Neural progenitor cell (in vitro differentiated cells): ENCODE data around the gene GULP1. TPM values are rescaled to one million over a fixed set of nuclear protein-coding genes. Genes with fewer than 3 reads are reported as not detected.
A peak's percentile ranks its signal among the peaks of the same experiment; 100 is the strongest.

Experiments used
- DNase-seq: peaks from one replicate; pipeline ENCODE4 v3.0.0-alpha.2; 2016; ENCODE audit warnings: low spot score
- H2AFZ ChIP-seq: fragments of 200-600 bp; sonication (generic); replicated peaks from 2 replicates; pipeline ENCODE4 v1.6.1; 2016; ENCODE audit warnings: antibody characterized with exemption
- H3F3A ChIP-seq: fragments of 200-600 bp; sonication (generic); 2 replicates; pipeline ENCODE4 v1.6.1; 2016; ENCODE audit warnings: antibody characterized with exemption, low read depth
- H3K27ac ChIP-seq: fragments of 200-600 bp; sonication (generic); 2 replicates; pipeline ENCODE4 v1.5.1; 2016; ENCODE audit warnings: mild to moderate bottlenecking
- H3K27me3 ChIP-seq: fragments of 200-600 bp; sonication (generic); 2 replicates; pipeline ENCODE4 v1.6.1; 2016; ENCODE audit warnings: mild to moderate bottlenecking, moderate library complexity
- H3K36me3 ChIP-seq: fragments of 200-600 bp; sonication (generic); 2 replicates; pipeline ENCODE4 v1.5.1; 2016
- H3K4me1 ChIP-seq: fragments of 200-600 bp; sonication (generic); 2 replicates; pipeline ENCODE4 v1.6.1; 2016; ENCODE audit warnings: mixed run types
- H3K4me2 ChIP-seq: fragments of 200-600 bp; sonication (generic); 2 replicates; pipeline ENCODE4 v1.6.1; 2016
- H3K4me3 ChIP-seq: fragments of 200-600 bp; sonication (generic); 2 replicates; pipeline ENCODE4 v1.5.1; 2016
- H3K79me2 ChIP-seq: fragments of 200-600 bp; sonication (generic); 2 replicates; pipeline ENCODE4 v1.6.1; 2016; ENCODE audit warnings: low read depth
- H3K9ac ChIP-seq: fragments of 200-600 bp; sonication (generic); 2 replicates; pipeline ENCODE4 v1.6.1; 2016
- H3K9me3 ChIP-seq: fragments of 200-600 bp; sonication (generic); 2 replicates; pipeline ENCODE4 v1.5.1; 2016; ENCODE audit warnings: low read depth
- H4K20me1 ChIP-seq: fragments of 200-600 bp; sonication (generic); 2 replicates; pipeline ENCODE4 v1.6.1; 2016; ENCODE audit warnings: low read depth
- H3K27ac Mint-ChIP-seq: 3 replicates; pipeline ENCODE4 v1.8.0; 2021; ENCODE audit warnings: mixed read lengths
- H3K27me3 Mint-ChIP-seq: 2 replicates; pipeline ENCODE4 v1.8.0; 2022; ENCODE audit warnings: low read depth, mild to moderate bottlenecking, inconsistent platforms, moderate library complexity, mixed read lengths; ENCODE audit not compliant: insufficient read depth
- H3K36me3 Mint-ChIP-seq: 3 replicates; pipeline ENCODE4 v1.8.0; 2021; ENCODE audit warnings: mixed read lengths
- H3K4me1 Mint-ChIP-seq: 3 replicates; pipeline ENCODE4 v1.8.0; 2021; ENCODE audit warnings: mixed read lengths
- H3K4me3 Mint-ChIP-seq: 3 replicates; pipeline ENCODE4 v1.8.0; 2021; ENCODE audit warnings: mild to moderate bottlenecking, moderate library complexity, mixed read lengths
- H3K9me3 Mint-ChIP-seq: 3 replicates; pipeline ENCODE4 v1.8.0; 2020; ENCODE audit warnings: mixed read lengths
- EZH2 ChIP-seq: fragments of 200-600 bp; sonication (generic); IDR thresholded peaks from 2 replicates; pipeline ENCODE4 v1.6.1; 2017; ENCODE audit warnings: antibody characterized with exemption, mild to moderate bottlenecking, moderate library complexity
- EZH2phosphoT487 ChIP-seq: fragments of 200-600 bp; sonication (generic); IDR thresholded peaks from 2 replicates; pipeline ENCODE4 v1.6.1; 2017; ENCODE audit warnings: antibody characterized with exemption
- total RNA-seq: library from RNA; depleted of rRNA; stranded (reverse); fragments of >200 nt; gene quantifications from 2 replicates; pipeline ENCODE4 v1.2.3, GENCODE V29; 2015; ENCODE audit warnings: low replicate concordance
- TF ChIP-seq, protein P1 (sequence below): fragments of 200-600 bp; sonication (generic); IDR thresholded peaks from 2 replicates; pipeline ENCODE4 v1.5.1; 2017; ENCODE audit warnings: antibody characterized with exemption, mild to moderate bottlenecking

The GULP1 gene
- total RNA-seq, 1 donor from 2014 or later, result 154 TPM

DNA sequence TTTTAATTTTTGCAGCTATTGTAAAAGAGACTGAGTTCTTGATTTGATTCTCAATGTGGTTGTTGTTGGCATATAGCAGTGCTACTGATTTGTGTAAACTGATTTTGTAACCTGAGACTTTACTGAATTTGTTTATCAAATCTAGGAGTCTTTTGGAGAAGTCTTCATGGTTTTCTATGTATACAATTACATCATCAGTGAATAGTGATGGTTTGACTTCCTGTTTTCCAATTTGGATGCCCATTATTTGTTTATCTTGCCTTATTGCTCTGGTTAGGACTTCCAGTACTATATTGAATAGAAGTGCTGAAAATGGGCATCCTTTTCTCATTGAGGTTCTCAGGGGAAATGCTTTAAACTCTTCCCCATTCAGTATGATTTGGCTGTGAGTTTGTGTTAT, 99.7 kb downstream of the GULP1 start:
- H3K27me3 Mint-ChIP-seq, result no peaks in the 10 kb centered on the region
- Histone ChIP-seq H3K4me3 (no peak overlapping the region), H3K4me1 (peaks cover 8% of the 10 kb centered on the region), H3F3A (no peaks in the 10 kb centered on the region), H3K27me3 (no peaks in the 10 kb centered on the region), H3K9ac (no peak overlapping the region), H3K27ac (no peak overlapping the region), H2AFZ (no peak overlapping the region), H3K36me3 (peaks cover 9% of the 10 kb centered on the region), H3K9me3 (no peaks in the 10 kb centered on the region), H3K79me2 (peaks cover 76% of the 10 kb centered on the region), H3K4me2 (no peak overlapping the region), H4K20me1 (no peaks in the 10 kb centered on the region)
- H3K4me3 Mint-ChIP-seq, result no peak overlapping the region
- H3K4me1 Mint-ChIP-seq, result no peaks in the 10 kb centered on the region
- H3K27ac Mint-ChIP-seq, result no peak overlapping the region
- peaks cover 55% of the 10 kb centered on the region for H3K36me3 Mint-ChIP-seq
- DNase-seq, result no peak
- TF ChIP-seq, protein P1, sequence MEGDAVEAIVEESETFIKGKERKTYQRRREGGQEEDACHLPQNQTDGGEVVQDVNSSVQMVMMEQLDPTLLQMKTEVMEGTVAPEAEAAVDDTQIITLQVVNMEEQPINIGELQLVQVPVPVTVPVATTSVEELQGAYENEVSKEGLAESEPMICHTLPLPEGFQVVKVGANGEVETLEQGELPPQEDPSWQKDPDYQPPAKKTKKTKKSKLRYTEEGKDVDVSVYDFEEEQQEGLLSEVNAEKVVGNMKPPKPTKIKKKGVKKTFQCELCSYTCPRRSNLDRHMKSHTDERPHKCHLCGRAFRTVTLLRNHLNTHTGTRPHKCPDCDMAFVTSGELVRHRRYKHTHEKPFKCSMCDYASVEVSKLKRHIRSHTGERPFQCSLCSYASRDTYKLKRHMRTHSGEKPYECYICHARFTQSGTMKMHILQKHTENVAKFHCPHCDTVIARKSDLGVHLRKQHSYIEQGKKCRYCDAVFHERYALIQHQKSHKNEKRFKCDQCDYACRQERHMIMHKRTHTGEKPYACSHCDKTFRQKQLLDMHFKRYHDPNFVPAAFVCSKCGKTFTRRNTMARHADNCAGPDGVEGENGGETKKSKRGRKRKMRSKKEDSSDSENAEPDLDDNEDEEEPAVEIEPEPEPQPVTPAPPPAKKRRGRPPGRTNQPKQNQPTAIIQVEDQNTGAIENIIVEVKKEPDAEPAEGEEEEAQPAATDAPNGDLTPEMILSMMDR, result no peak
- TF ChIP-seq EZH2 (no peak), EZH2phosphoT487 (no peak)
- peaks cover 52% of the 10 kb centered on the region for H3K9me3 Mint-ChIP-seq

GRCh38 chr2:188394931-188395472, 103.3 kb downstream of the GULP1 start:
- Mint-ChIP-seq H3K36me3 (peaks cover 55% of the 10 kb centered on the region), H3K27ac (no peak overlapping the region), H3K9me3 (peaks cover 53% of the 10 kb centered on the region), H3K4me1 (peaks cover 5% of the 10 kb centered on the region), H3K4me3 (no peak overlapping the region), H3K27me3 (no peaks in the 10 kb centered on the region)
- Histone ChIP-seq H3K4me2 (no peak overlapping the region), H3K9me3 (no peaks in the 10 kb centered on the region), H3K4me3 (no peak overlapping the region), H4K20me1 (no peaks in the 10 kb centered on the region), H3K79me2 (peaks cover 72% of the 10 kb centered on the region), H3K36me3 (peaks cover 9% of the 10 kb centered on the region), H3F3A (no peaks in the 10 kb centered on the region), H3K9ac (no peak overlapping the region), H2AFZ (no peak overlapping the region), H3K27ac (no peak overlapping the region), H3K27me3 (no peaks in the 10 kb centered on the region), H3K4me1 (no peaks in the 10 kb centered on the region)
- DNase-seq, result no peak
- TF ChIP-seq EZH2 (no peak), EZH2phosphoT487 (no peak)
- TF ChIP-seq, protein P1, result no peak

GRCh38 chr2:188395903-188396689, 104.4 kb downstream of the GULP1 start:
- H3K4me3 Mint-ChIP-seq, result no peak overlapping the region
- TF ChIP-seq EZH2, result no peak
- TF ChIP-seq, protein P1, result peak; percentile 11
- peaks cover 9% of the 10 kb centered on the region for H3K36me3 ChIP-seq
- no peaks in the 10 kb centered on the region for H3K4me1 ChIP-seq
- H3K9me3 Mint-ChIP-seq, result peaks cover 43% of the 10 kb centered on the region
- H3K9ac ChIP-seq, result no peak overlapping the region
- no peak overlapping the region for H3K27ac ChIP-seq
- no peaks in the 10 kb centered on the region for H4K20me1 ChIP-seq
- no peaks in the 10 kb centered on the region for H3F3A ChIP-seq
- peaks cover 3% of the 10 kb centered on the region for H3K27me3 Mint-ChIP-seq
- H3K4me2 ChIP-seq, result no peak overlapping the region
- no peak overlapping the region for H2AFZ ChIP-seq
- H3K9me3 ChIP-seq, result no peaks in the 10 kb centered on the region
- no peaks in the 10 kb centered on the region for H3K27me3 ChIP-seq
- H3K36me3 Mint-ChIP-seq, result peaks cover 45% of the 10 kb centered on the region
- peaks cover 71% of the 10 kb centered on the region for H3K79me2 ChIP-seq
- DNase-seq, result no peak
- peaks cover 5% of the 10 kb centered on the region for H3K4me1 Mint-ChIP-seq
- no peak overlapping the region for H3K27ac Mint-ChIP-seq
- H3K4me3 ChIP-seq, result no peak overlapping the region
